Sigmoid colon (tissue), 7 donors: ENCODE measurements around the gene TNKS2. TPM values are rescaled to one million over a fixed set of nuclear protein-coding genes. Genes with fewer than 3 reads are reported as not detected.

ENCODE experiments used
- DNase-seq: peaks from one replicate; pipeline ENCODE4 v3.0.0-alpha.2; 2019
- H3K27ac ChIP-seq, 4 donors: fragments of 200-600 bp; sonication (generic); one replicate each; pipeline ENCODE4 v1.5.1; 2016 to 2019; ENCODE audit warnings: mild to moderate bottlenecking in 1 of 4
- H3K27me3 ChIP-seq, 3 donors: fragments of 200-600 bp; sonication (generic); one replicate each; pipeline ENCODE4 v1.5.1; 2019; ENCODE audit warnings: mild to moderate bottlenecking in 1 of 3
- H3K36me3 ChIP-seq, 4 donors: fragments of 200-600 bp; sonication (generic); one replicate each; pipeline ENCODE4 v1.5.1; 2016 to 2019
- H3K4me1 ChIP-seq, 4 donors: fragments of 200-600 bp; sonication (generic); one replicate each; pipeline ENCODE4 v1.5.1; 2017 to 2019
- H3K4me3 ChIP-seq, 4 donors: fragments of 200-600 bp; sonication (generic); one replicate each; pipeline ENCODE4 v1.5.1; 2017 to 2019; ENCODE audit warnings: mild to moderate bottlenecking in 2 of 4, moderate library complexity in 1 of 4
- H3K9me3 ChIP-seq, 4 donors: fragments of 200-600 bp in 3 of 4; sonication (generic) in 3 of 4; one replicate each; pipeline versions ENCODE4 v1.5.1 to v1.6.1; 2013 to 2019
- CTCF ChIP-seq, 4 experiments: fragments of 450-650 bp in 3 of 4; fragments of 200-600 bp in 1 of 4; IDR thresholded peaks; one replicate each; pipeline ENCODE4 v1.5.1; 2016 to 2019; ENCODE audit warnings: antibody characterized with exemption in 4 of 4, mild to moderate bottlenecking in 3 of 4, moderate library complexity in 2 of 4
- EP300 ChIP-seq, 4 donors: sonication (generic); formaldehyde crosslinking; IDR thresholded peaks; one replicate each; pipeline ENCODE4 v1.6.1; 2017; ENCODE audit warnings: antibody characterized with exemption in 4 of 4
- POLR2A ChIP-seq, 2 donors: fragments of 450-650 bp; IDR thresholded peaks; one replicate each; pipeline ENCODE4 v1.6.1; 2016; ENCODE audit warnings: antibody characterized with exemption in 2 of 2, mild to moderate bottlenecking in 2 of 2, moderate library complexity in 2 of 2
- POLR2AphosphoS5 ChIP-seq, 4 donors: sonication (generic); formaldehyde crosslinking; IDR thresholded peaks; one replicate each; pipeline ENCODE4 v1.6.1; 2017; ENCODE audit warnings: antibody characterized with exemption in 4 of 4
- WGBS, 2 donors: extraction: QIAGEN DNeasy Blood & Tissue Kit; methylation state at CpG; one replicate each; pipeline ENCODE4 v1.1.7; 2013; 5-methylcytosine and 5-hydroxymethylcytosine counted together
- intact Hi-C: fragments of 100-400 bp; cut with DNase I; formaldehyde crosslinking; loops from one replicate; pipeline ENCODE4 v1.15.1; 2023
- polyA plus RNA-seq, 3 donors: library from polyadenylated mRNA; stranded (reverse); fragments of 200-250 nt; gene quantifications; one replicate each; pipeline ENCODE4 v1.2.3, GENCODE V29; 2013
- total RNA-seq, 4 donors: library from RNA; depleted of rRNA; stranded (reverse); fragments of >200 nt; gene quantifications; one replicate each; pipeline ENCODE4 v1.1.0, GENCODE V29; 2016
- donor health status: healthy with polysubstance abuse.
- donor health status: Bipolar disorder and iron deficiency.
- donor health status: healthy.

TNKS2 gene
- total and polyA plus RNA-seq, 7 donors: 9.0 to 46.7 (median 37.4) TPM

DNA sequence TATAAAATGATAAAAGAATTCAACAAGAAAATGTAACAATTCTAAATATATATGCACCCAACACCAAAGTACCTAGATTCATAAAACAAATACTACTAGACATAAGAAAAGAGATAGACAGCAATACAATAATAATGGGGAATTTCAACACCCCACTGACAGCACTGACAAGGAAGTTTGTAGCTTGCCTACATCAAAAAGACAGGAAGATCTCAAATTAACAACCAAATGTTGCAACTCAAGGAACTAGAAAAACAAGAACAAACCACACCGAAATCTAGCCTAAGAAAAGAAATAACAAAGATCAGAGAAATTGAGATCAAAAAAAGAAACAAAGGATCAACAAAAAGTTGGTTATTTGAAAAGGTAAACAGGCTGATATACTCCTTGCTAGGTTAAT lies 36.5 kb upstream of the TNKS2 start:
- H3K9me3 ChIP-seq: no peaks in the 10 kb centered on the region
- H3K4me3 ChIP-seq: no peak overlapping the region
- no peak for TF ChIP-seq CTCF (IDR thresholded peaks at IDR 0.05)
- no peak for TF ChIP-seq POLR2A (IDR thresholded peaks at IDR 0.05)
- no peak for TF ChIP-seq POLR2AphosphoS5 (IDR thresholded peaks at IDR 0.05)
- TF ChIP-seq EP300 (IDR thresholded peaks at IDR 0.05): no peak
- H3K27me3 ChIP-seq: no peaks in the 10 kb centered on the region
- no peaks in the 10 kb centered on the region for H3K36me3 ChIP-seq
- WGBS, 2 donors: 56 to 68% methylated on average over 1 of the region's 1 CpG
- no peak for DNase-seq
- no peak overlapping the region for H3K27ac ChIP-seq
- intact Hi-C loops: no loop called here
- H3K4me1 ChIP-seq: no peaks in the 10 kb centered on the region

- no peak for DNase-seq
- no peak for TF ChIP-seq POLR2AphosphoS5 (IDR thresholded peaks at IDR 0.05)
- TF ChIP-seq EP300 (IDR thresholded peaks at IDR 0.05): no peak
- TF ChIP-seq POLR2A (IDR thresholded peaks at IDR 0.05): no peak
- TF ChIP-seq CTCF (IDR thresholded peaks at IDR 0.05): no peak
- WGBS, 2 donors: 64 to 82% methylated on average over 1 of the region's 1 CpG
- intact Hi-C loops: no loop called here
- no peaks in the 10 kb centered on the region for H3K27me3 ChIP-seq
- no peak overlapping the region for H3K4me3 ChIP-seq
- no peaks in the 10 kb centered on the region for H3K36me3 ChIP-seq
- H3K27ac ChIP-seq: no peak overlapping the region
- H3K9me3 ChIP-seq: no peaks in the 10 kb centered on the region
- H3K4me1 ChIP-seq: no peaks in the 10 kb centered on the region
Measured at GRCh38 chr10:91762878-91763277, 35.3 kb upstream of the TNKS2 start.

DNA sequence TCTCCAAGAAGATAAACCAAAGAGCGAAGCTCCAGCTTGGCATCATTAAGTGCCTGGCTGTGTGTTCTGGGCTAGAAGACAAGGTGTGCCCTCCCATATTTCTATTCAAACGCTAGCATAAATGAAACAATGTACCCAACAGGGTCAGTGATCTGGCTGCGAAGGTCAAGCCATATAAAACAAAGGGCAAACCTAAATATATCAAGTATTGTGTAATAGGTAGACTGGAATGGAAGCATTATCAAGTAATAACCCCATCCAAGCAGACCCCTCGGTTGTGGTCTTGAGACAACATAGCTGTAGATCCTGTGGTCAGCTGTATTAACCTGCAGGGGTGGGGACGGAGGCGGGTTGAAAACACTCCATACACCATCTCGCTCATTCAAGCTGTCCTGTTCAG lies 31.6 kb upstream of the TNKS2 start:
- intact Hi-C loops: no loop called here
- no peaks in the 10 kb centered on the region for H3K9me3 ChIP-seq
- no peaks in the 10 kb centered on the region for H3K4me1 ChIP-seq
- no peaks in the 10 kb centered on the region for H3K27me3 ChIP-seq
- WGBS, 2 donors: 91 to 96% methylated on average over 7 of the region's 7 CpGs
- TF ChIP-seq EP300 (IDR thresholded peaks at IDR 0.05) (no peak), CTCF (IDR thresholded peaks at IDR 0.05) (no peak), POLR2AphosphoS5 (IDR thresholded peaks at IDR 0.05) (no peak), POLR2A (IDR thresholded peaks at IDR 0.05) (no peak)
- H3K4me3 ChIP-seq: no peak overlapping the region
- no peak for DNase-seq
- H3K27ac ChIP-seq: no peak overlapping the region
- no peaks in the 10 kb centered on the region for H3K36me3 ChIP-seq

DNA sequence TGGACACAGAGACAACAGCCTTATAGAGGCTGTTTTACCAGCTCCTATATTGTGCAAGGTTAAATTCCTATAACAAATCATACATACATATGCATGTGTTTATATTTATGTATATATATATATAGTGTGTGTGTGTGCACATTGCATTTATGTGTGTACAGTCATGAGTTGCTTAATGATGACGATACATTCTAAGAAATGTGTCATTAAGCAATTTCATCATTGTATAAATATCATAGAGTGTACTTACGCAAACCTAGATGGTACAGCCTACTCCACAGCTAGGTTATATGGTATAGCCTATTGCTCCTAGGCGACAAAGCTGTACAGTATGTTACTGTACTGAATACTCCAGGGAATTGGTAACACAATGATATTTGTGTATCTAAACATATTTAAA lies 30.1 kb upstream of the TNKS2 start:
- no peaks in the 10 kb centered on the region for H3K9me3 ChIP-seq
- intact Hi-C loops: no loop called here

More for the DNA sequence above, 30.1 kb upstream of the TNKS2 start:
- Histone ChIP-seq H3K27me3 (no peaks in the 10 kb centered on the region), H3K4me3 (no peak overlapping the region), H3K27ac (no peak overlapping the region), H3K4me1 (no peaks in the 10 kb centered on the region), H3K36me3 (no peaks in the 10 kb centered on the region)
- DNase-seq: no peak
- TF ChIP-seq EP300 (IDR thresholded peaks at IDR 0.05): no peak
- TF ChIP-seq CTCF (IDR thresholded peaks at IDR 0.05): no peak
- TF ChIP-seq POLR2AphosphoS5 (IDR thresholded peaks at IDR 0.05): no peak
- no peak for TF ChIP-seq POLR2A (IDR thresholded peaks at IDR 0.05)
- 75 to 86% methylated on average over 3 of the region's 3 CpGs for WGBS, 2 donors
